ENCODE measurements around the gene CALML3. TPM values are rescaled to one million over a fixed set of nuclear protein-coding genes. Genes with fewer than 3 reads are reported as not detected.

Gene CALML3
- total and polyA plus RNA-seq, 2 of the 8 experiments (the other 6 are each of a cell fraction or from before 2014, with no cell fraction given): not detected

GRCh38 chr10:5492322-5492855 lies 32.4 kb upstream of the CALML3 start:
- Histone ChIP-seq H3K9ac (replicated peaks in 1 of 4; ENCODE audit: extremely low read depth in 1 of 4, low read depth in 3 of 4, low read length in 3 of 4) (no peak overlapping the region), H3K18ac (ENCODE audit: extremely low read depth, low read length) (no peak overlapping the region), H3K23ac (ENCODE audit: insufficient read length) (no peak overlapping the region), H2AK5ac (ENCODE audit: low read depth, low read length) (peak overlapping the region; percentile 83; the same call in 1 of the 2 replicates), H2AFZ (ENCODE audit: low read length) (no peak overlapping the region), H2BK12ac (ENCODE audit: low read depth, low read length) (0 out of 2 replicates have a peak overlapping the region, but pooled peaks have one; percentile 89), H3K79me1 (ENCODE audit: low read depth, low read length) (no peaks in the 10 kb centered on the region), H2BK120ac (replicated peaks; ENCODE audit: low read depth, low read length) (no peak overlapping the region), H3K79me2 (ENCODE audit: control insufficient read depth in 1 of 2, insufficient read depth in 2 of 2, low read length in 2 of 2) (no peaks in the 10 kb centered on the region), H3K23me2 (ENCODE audit: low read depth, low read length) (peaks cover 4% of the 10 kb centered on the region; the same call in 1 of the 2 replicates), H3K14ac (ENCODE audit: insufficient read length) (no peak overlapping the region), H3K27ac (ENCODE audit: low read depth, low read length) (no peak overlapping the region), H3K4me3 (ENCODE audit: extremely low read depth in 1 of 4, insufficient read depth in 2 of 4, low read depth in 3 of 4, low read length in 4 of 4) (no peak overlapping the region), H2BK15ac (ENCODE audit: low read length) (no peak overlapping the region; the same call in 1 of the 2 replicates), H2BK20ac (ENCODE audit: low read length) (no peak overlapping the region), H3K4me1 (replicated peaks in 1 of 4; ENCODE audit: control insufficient read depth in 3 of 4, insufficient read depth in 4 of 4, low read length in 3 of 4) (peaks cover 0 to 9% (median 3%) of the 10 kb centered on the region in 4 experiments; a peak in 5 of 7 replicates), H3K9me3 (ENCODE audit: insufficient read depth in 2 of 2, low read depth in 1 of 2, low read length in 1 of 2) (peaks cover 6 to 7% of the 10 kb centered on the region in 2 experiments; a peak in 2 of 4 replicates), H4K91ac (replicated peaks; ENCODE audit: insufficient read length, low read length) (no peak overlapping the region), H3K4ac (replicated peaks; ENCODE audit: insufficient read length, low read depth, low read length) (no peak overlapping the region), H2BK5ac (ENCODE audit: low read depth, low read length) (no peak overlapping the region), H4K5ac (ENCODE audit: insufficient read length, low read depth, low read length) (no peak overlapping the region), H4K20me1 (replicated peaks in 1 of 2; ENCODE audit: control insufficient read depth in 1 of 2, insufficient read depth in 2 of 2, low read length in 2 of 2) (peaks cover 0 to 3% of the 10 kb centered on the region in 2 experiments), H3K56ac (replicated peaks; ENCODE audit: insufficient read length, low read depth, low read length) (no peak overlapping the region), H4K8ac (ENCODE audit: extremely low read depth, insufficient read depth, low read length) (no peak overlapping the region), H3K4me2 (ENCODE audit: insufficient read depth in 1 of 2, low read depth in 2 of 2, low read length in 2 of 2) (no peak overlapping the region), H3K36me3 (ENCODE audit: control insufficient read depth in 2 of 4, insufficient read depth in 4 of 4, low read length in 3 of 4) (no peaks in the 10 kb centered on the region), H3K27me3 (replicated peaks in 1 of 4; ENCODE audit: control insufficient read depth in 3 of 4, extremely low read depth in 1 of 4, insufficient read depth in 3 of 4, low read length in 3 of 4) (no peaks in the 10 kb centered on the region)
- TF ChIP-seq POU5F1 (IDR thresholded peaks at IDR 0.05; ENCODE audit: low read depth, low read length): no peak
- no peak for TF ChIP-seq KDM1A (IDR thresholded peaks at IDR 0.05; ENCODE audit: borderline replicate concordance, low read length)
- no peak for TF ChIP-seq FOSL1 (IDR thresholded peaks at IDR 0.05; ENCODE audit: insufficient read depth, low read depth, low read length)
- TF ChIP-seq MAFK (IDR thresholded peaks at IDR 0.05; ENCODE audit: low read depth, low read length): no peak
- no peak for TF ChIP-seq SRF (IDR thresholded peaks at IDR 0.05; ENCODE audit: low read depth, low read length)
- TF ChIP-seq JUND (IDR thresholded peaks at IDR 0.05; ENCODE audit: low read length): no peak
- TF ChIP-seq JUN (IDR thresholded peaks at IDR 0.05; ENCODE audit: low read depth, low read length): no peak
- no peak for TF ChIP-seq TEAD4 (IDR thresholded peaks at IDR 0.05; ENCODE audit: low read depth, low read length)
- TF ChIP-seq RNF2 (IDR thresholded peaks at IDR 0.05; ENCODE audit: borderline replicate concordance, low read depth, low read length, missing control alignments, poor library complexity, severe bottlenecking): no peak
- POLR2A ChIA-PET (ENCODE audit: partially characterized antibody): interaction anchor here (0.9 kb wide), 1 partner anchor 46 kb away, joined by 3 read pairs; no protein-coding TSS in a partner anchor
- CTCF ChIA-PET (ENCODE audit: partially characterized antibody): interaction anchor here (0.6 to 0.9 kb wide), 2 partner anchors 47 to 137 kb away, joined by 3 read pairs; no protein-coding TSS in a partner anchor
- FAIRE-seq (no peak), DNase-seq (ENCODE audit: low read depth in 1 of 2, low spot score in 2 of 2) (no peak)
- 80% methylated on average over 4 of the region's 4 CpGs; no CpG with 5 or more reads in 1 of the 2 experiments for WGBS, 2 experiments (ENCODE audit: extremely low coverage in 1 of 2, insufficient coverage in 1 of 2, insufficient read length in 1 of 2, insufficient replicate concordance in 2 of 2, low coverage in 1 of 2, low lambda C conversion rate in 2 of 2, missing lambda C conversion rate in 1 of 2)

Measured in H1 (cell line).